NCI-H146 (cell line): ENCODE data around the gene DCLK1.

ENCODE experiments used
- DNase-seq: peaks from one replicate; lab custom pipeline; 2025; lab: John Stamatoyannopoulos, UW

The DCLK1 gene

GRCh38 chr13:35785576-35786303 is 345.4 kb downstream of the DCLK1 start:
- DNase-seq, result no peak

DNA sequence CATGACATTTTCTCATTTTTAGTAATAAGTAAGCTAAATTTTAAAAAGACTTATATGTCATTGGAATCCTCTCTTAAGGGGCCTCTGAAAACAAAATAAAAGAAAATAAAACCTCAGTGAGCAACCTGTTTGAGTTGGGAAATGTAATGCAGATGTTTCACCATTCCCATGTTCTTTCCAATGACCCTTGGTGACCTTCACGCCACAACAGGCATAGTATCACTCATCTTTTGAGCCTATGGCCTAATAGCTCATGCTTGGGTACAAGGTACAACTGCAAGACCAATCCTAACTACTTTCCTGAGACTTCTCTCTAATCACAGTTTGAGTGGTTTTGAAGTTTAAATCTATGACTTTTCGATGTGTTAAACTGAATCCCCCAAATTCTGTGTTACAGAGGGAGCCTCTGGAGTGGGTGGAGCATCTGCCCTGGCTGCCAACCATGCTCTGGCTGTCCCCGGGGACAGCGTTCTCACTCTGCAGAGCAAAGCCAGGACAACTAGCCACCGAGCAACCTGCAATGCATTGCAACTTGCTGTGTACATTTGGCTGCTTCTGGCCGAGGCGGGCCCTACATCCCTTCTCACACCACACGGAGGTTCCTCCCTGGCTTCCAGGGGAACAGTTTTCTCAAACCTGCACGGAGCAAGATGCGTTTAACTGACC is 346.8 kb downstream of the DCLK1 start:
- DNase-seq, result no peak

GRCh38 chr13:35782793-35783192 is 348.4 kb downstream of the DCLK1 start:
- DNase-seq, result no peak

DNA sequence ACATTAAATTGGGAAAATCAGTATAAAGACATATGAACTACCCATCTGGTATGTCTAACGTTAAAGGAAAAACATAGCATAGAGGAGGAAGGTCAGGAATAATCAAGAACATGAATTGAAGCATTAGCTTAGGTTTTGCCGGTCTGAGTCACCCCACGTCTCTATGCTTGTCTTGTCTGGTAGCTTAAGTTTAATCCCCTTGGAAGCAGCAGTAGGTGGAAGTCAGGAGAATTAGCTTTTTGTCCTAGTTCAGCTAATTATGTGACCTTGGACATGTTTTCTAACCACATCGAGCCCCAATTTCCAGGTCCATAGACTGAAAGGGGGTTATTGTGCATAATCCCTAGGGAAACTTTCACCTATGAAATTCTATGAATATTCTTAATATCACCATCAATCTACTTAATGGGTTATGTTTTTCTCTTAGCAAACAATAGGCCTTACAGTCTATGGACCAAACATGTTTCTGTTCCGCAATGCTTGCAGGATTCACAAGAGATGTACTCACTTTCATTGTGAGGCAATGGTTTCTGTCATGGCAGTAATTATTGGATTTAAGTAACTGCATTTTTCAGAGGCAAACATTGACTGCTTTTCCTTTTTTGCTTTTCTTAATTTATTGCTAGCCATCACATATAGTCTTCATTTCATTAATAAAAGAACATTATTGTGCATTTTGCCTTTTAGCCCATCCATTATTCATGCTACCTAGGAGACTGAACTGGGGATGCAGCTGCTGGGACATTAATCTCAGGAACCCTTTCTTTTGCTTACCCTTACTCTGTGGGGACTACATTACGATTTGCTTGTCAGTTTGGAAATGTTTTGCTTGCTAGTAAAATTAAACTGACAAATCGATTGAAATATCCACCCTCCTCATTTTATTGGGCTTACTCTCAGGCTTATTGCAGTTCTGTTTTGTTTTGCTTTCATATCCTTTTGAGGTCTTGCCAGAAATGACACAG is 349.9 kb downstream of the DCLK1 start:
- no peak for DNase-seq

- no peak for DNase-seq
Measured at GRCh38 chr13:35780613-35781012, 350.6 kb downstream of the DCLK1 start.

DNA sequence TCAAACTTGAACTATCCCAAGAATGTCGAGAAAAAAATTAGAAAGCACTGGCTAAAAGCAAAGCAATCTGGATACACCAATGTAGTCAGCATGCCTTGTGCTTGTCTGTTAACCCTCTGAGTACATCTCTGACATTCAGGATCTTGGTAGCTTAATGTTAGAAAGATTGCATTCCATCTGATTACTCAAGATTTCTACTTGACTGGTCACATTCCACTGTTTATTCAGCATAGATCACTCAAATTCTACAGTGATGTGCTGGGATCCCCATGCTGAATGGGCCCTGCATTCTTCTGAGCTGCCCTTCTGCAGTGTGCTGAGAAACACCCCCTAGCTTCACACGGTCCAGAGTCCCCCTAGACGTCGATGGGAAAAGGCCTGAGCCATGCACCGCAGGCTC is 359.3 kb downstream of the DCLK1 start:
- no peak for DNase-seq

- no peak for DNase-seq
Measured at GRCh38 chr13:35770756-35771297, 360.4 kb downstream of the DCLK1 start.

DNA sequence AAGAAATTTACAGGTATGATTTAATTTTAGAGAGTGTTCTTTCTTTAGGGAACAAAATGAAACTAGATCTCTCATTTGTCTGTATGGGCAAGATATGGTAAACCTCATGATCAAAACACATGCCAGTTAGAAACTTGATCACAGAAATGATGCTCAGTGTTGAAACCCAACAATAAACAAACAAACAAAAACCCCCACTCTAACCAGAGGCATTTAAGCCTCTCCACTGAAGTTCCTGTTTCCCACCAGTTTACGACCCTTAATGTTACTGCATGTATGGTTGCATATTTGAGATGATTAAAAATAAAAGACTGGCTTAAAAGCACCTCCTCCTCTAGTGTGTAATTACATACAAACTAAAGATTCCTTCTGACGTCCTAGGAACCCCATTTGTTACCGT is 361.4 kb downstream of the DCLK1 start:
- DNase-seq, result no peak

- DNase-seq, result no peak
Measured at GRCh38 chr13:35768551-35768950, 362.6 kb downstream of the DCLK1 start.

DNA sequence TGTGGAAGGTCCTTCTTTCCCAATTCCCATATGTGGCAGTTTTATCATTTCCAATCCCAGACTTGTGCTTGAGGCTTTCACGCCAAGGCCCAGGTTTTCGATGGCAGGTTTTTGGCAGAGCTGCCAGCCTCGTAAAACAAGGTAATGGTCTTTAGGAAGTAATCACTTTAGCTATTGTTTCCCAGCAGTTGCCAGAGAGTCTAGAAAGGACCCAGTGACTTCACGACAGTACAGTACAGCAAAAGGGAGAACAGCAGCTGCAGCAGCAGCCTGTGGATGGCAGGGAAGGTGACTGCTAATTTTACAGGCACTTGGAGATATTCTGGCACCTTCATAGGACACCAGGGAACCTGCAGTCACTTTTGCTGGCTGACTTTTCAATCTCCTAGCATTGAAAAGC is 363.1 kb downstream of the DCLK1 start:
- no peak for DNase-seq

DNA sequence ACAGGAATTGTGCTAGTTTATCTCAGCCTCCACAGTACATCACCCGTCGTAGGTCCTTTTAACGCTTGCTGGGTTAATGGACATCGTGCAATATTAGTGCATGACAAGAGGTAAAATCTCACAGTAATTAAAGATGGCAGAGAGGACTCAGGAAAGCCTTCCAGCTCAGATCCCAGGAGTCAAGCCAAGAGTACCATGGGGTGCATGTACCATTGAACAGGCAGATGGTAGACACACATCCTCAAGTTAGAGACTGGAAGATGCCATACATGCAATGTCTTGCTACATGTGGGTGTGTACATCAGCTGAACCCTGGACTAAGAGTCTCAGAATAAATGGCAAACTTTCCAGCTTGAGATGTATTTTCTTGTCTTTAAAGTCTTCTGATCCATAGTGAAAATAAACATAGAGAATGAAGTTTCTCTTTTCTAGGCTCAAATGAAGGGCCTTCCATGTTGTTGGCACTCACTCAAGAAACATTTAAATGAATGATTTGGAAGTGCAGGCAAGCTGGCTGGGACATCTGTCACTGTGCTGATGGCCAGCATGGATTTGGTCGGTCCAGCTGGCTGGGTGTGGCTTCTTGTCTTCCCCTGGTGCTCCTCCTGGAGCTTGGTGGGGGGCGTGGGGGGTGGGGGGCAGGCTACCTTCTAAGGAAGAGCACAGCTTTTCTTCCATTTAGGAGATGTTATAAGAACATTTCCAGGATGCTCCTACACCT is 363.8 kb downstream of the DCLK1 start:
- no peak for DNase-seq

DNA sequence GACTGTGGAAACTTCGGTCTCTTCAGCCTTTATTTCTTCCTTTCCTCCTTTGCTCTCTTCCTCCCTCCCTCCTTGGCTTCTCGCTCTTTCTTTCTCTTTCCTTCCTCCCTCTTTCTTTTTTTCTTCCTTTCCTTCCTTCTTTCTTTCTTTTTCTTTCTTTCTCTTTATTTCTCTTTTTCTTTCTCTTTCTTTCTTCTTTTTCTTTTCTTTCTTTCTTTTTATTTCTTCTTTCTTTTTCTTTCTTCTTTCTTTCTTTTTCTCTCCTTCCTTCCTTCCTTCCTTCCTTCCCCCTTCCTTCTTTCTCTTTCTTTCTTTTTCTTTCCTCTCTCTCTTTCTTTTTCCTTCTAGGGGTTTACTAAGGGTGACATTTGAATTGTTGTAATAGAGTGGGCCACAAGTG is 364.5 kb downstream of the DCLK1 start:
- DNase-seq, result no peak

GRCh38 chr13:35765941-35766340 is 365.2 kb downstream of the DCLK1 start:
- no peak for DNase-seq

GRCh38 chr13:35765366-35765765 is 365.8 kb downstream of the DCLK1 start:
- DNase-seq, result no peak

GRCh38 chr13:35764326-35765015 is 366.7 kb downstream of the DCLK1 start:
- no peak for DNase-seq

- no peak for DNase-seq
Measured at GRCh38 chr13:35763782-35764123, 367.4 kb downstream of the DCLK1 start.

GRCh38 chr13:35763060-35763781 is 368.0 kb downstream of the DCLK1 start:
- no peak for DNase-seq

DNA sequence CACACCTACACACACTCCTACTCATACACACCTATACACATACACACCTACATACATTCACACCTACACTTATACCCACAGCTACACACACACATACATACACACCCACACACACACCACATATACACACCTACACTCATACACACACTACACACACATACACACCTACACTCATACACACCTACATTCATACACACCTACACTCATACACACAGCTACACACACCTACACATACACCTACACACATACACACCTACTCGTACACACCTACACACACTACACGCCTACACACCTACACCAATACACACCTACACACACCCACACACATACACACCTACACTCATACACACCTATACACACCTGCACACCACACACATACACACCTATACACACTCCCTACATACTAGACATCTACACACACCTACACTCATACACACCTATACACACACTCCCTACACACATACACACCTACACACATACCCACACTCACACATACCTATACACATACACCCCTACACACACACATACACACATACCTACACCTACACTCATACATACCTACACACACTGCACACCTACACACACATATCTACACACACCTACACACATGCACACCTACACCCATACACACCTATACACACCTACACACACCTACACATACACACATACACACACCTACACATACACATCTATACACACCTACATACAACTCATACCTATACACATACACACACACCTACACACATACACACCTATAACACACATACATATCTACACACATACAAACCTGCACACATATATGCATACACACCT is 369.5 kb downstream of the DCLK1 start:
- no peak for DNase-seq

DNA sequence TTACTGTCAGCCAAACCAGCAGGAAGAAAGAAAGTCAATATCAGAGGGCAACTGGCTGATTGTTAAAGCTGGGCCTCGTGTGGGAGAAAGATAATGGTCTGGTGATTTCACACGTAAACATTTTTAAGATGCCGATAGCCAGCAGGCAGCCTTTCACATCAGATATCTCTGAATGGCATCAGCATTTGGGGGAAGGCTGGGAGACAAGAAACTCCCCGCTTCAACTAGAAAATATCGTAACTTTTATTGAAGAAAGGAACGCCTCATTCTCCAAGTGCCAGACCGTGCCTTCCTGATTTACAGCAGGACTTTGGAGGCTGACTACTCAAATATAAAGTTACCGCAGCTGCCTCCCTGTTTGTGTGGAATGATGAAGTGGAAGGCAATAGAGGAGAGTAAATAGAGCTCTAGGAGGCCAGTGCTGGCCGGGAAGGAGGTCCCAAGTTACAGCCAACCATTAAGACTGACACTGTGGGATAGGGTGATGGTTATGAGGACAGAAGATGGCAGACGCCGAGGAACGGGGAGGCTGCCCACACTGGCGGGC is 370.4 kb downstream of the DCLK1 start:
- peak; percentile 63 for DNase-seq
